ENCODE measurements around the gene ADSL. TPM values are rescaled to one million over a fixed set of nuclear protein-coding genes. Genes with fewer than 3 reads are reported as not detected.

Gene ADSL
- total and polyA plus RNA-seq, 8 donors, result 40.4 to 110 (median 101) TPM

GRCh38 chr22:40432157-40432556 is 85.9 kb downstream of the ADSL start:
- Histone ChIP-seq H3K4me3 (no peak overlapping the region), H3K27ac (no peak overlapping the region), H3K9me3 (no peaks in the 10 kb centered on the region), H3K27me3 (no peaks in the 10 kb centered on the region), H3K4me1 (peaks cover 12 to 53% of the 10 kb centered on the region in 2 donors), H3K36me3 (peaks cover 5 to 73% of the 10 kb centered on the region in 2 donors)
- TF ChIP-seq CTCF (IDR thresholded peaks at IDR 0.05), result no peak
- intact Hi-C loops (cut with DNase I), result loop anchor here in 1 of 2 donors (10.0 kb wide), 1 partner anchor 53 kb away; no protein-coding TSS in a partner anchor
- ATAC-seq (no peak), DNase-seq (no peak)

- no peaks in the 10 kb centered on the region for H3K27me3 ChIP-seq
- no peak overlapping the region for H3K4me3 ChIP-seq
- peaks cover 16 to 58% of the 10 kb centered on the region in 2 donors for H3K4me1 ChIP-seq
- DNase-seq (no peak), ATAC-seq (no peak)
- no peaks in the 10 kb centered on the region for H3K9me3 ChIP-seq
- intact Hi-C loops (cut with DNase I), result loop anchor here in 1 of 2 donors (10.0 kb wide), 1 partner anchor 52 kb away; no protein-coding TSS in a partner anchor
- H3K36me3 ChIP-seq, result peaks cover 5 to 68% of the 10 kb centered on the region in 2 donors
- no peak overlapping the region for H3K27ac ChIP-seq
- TF ChIP-seq CTCF (IDR thresholded peaks at IDR 0.05), result no peak
Measured at GRCh38 chr22:40432625-40433024, 86.3 kb downstream of the ADSL start.

GRCh38 chr22:40433416-40434090 is 87.3 kb downstream of the ADSL start:
- Histone ChIP-seq H3K4me1 (peaks cover 16 to 67% of the 10 kb centered on the region in 2 donors), H3K4me3 (no peak overlapping the region), H3K36me3 (peaks cover 5 to 59% of the 10 kb centered on the region in 2 donors), H3K27me3 (no peaks in the 10 kb centered on the region), H3K27ac (no peak overlapping the region), H3K9me3 (no peaks in the 10 kb centered on the region)
- intact Hi-C loops (cut with DNase I), result loop anchor here in 1 of 2 donors (10.0 kb wide), 1 partner anchor 51 kb away; no protein-coding TSS in a partner anchor
- DNase-seq, result peak in 1 of 4 donors; percentile 41
- ATAC-seq, result no peak
- no peak for TF ChIP-seq CTCF (IDR thresholded peaks at IDR 0.05)

- no peak for TF ChIP-seq CTCF (IDR thresholded peaks at IDR 0.05)
- intact Hi-C loops (cut with DNase I), result loop anchor here in 1 of 2 donors (10.0 kb wide), 1 partner anchor 51 kb away; no protein-coding TSS in a partner anchor
- Histone ChIP-seq H3K36me3 (peaks cover 3 to 54% of the 10 kb centered on the region in 2 donors), H3K27ac (no peak overlapping the region), H3K9me3 (no peaks in the 10 kb centered on the region), H3K27me3 (no peaks in the 10 kb centered on the region), H3K4me1 (peaks cover 16 to 73% of the 10 kb centered on the region in 2 donors), H3K4me3 (no peak overlapping the region)
- DNase-seq, result no peak
- ATAC-seq, result no peak
Measured at GRCh38 chr22:40434106-40434505, 87.8 kb downstream of the ADSL start.

- DNase-seq (no peak), ATAC-seq (no peak)
- Histone ChIP-seq H3K27ac (no peak overlapping the region), H3K36me3 (peaks cover 0 to 47% of the 10 kb centered on the region in 2 donors), H3K9me3 (no peaks in the 10 kb centered on the region), H3K27me3 (no peaks in the 10 kb centered on the region), H3K4me3 (no peak overlapping the region), H3K4me1 (peaks cover 16 to 79% of the 10 kb centered on the region in 2 donors)
- TF ChIP-seq CTCF (IDR thresholded peaks at IDR 0.05), result no peak
- intact Hi-C loops (cut with DNase I), result loop anchor here in 1 of 2 donors (5.0 to 10.0 kb wide), 2 partner anchors 50 to 213 kb away; no protein-coding TSS in a partner anchor
Measured at GRCh38 chr22:40434745-40435144, 88.4 kb downstream of the ADSL start.
